Astrocyte (in vitro differentiated cells and primary cell): ENCODE measurements around the gene ABCF1.

Source experiments
- EZH2 ChIP-seq: IDR thresholded peaks from 2 replicates; pipeline ENCODE4 v1.6.1; 2012; ENCODE audit warnings: mild to moderate bottlenecking, low read length, inconsistent platforms; ENCODE audit not compliant: insufficient read depth
- TF ChIP-seq, protein P1 (sequence below): IDR thresholded peaks from 2 replicates; pipeline ENCODE4 v1.5.1; 2011; ENCODE audit warnings: low read depth, mild to moderate bottlenecking, inconsistent platforms, low read length, moderate library complexity; ENCODE audit not compliant: insufficient read depth

DNA sequence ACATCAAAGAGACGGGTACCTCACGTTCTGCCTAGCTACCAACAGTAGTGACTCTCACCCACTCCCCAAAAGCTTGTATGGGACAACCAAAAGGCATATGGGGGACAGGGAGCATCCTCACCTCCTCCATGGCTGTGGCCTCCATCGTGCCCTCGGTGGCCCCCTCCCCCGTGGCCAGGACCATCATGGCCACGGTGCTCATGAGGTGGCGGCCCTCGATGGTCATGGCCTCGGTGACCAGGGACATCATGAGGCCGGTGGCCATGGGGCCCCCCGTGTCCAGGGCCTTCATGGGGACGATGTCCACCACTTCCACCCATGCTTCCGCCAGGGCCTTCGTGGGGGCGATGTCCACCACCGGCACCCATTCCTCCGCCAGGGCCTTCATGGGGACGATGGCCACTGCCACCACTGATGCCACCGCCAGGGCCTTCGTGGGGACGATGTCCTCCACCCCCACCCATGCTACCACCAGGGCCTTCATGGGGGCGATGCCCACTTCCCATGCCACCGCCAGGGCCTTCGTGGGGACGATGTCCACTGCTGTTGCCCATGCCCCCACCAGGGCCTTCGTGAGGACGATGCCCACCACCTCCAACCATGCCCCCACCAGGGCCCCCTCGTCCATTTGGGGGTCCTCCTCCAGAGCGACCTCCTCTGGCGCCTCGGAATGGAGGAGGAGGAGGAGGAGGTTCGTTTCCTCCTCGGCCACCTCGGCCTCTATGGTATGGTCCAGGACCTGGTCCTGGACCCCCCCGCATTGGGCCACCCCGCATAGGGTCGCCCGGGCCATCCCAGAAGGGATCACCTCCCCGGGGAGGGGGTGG lies 30.8 kb downstream of the ABCF1 start:
- TF ChIP-seq, protein P1, sequence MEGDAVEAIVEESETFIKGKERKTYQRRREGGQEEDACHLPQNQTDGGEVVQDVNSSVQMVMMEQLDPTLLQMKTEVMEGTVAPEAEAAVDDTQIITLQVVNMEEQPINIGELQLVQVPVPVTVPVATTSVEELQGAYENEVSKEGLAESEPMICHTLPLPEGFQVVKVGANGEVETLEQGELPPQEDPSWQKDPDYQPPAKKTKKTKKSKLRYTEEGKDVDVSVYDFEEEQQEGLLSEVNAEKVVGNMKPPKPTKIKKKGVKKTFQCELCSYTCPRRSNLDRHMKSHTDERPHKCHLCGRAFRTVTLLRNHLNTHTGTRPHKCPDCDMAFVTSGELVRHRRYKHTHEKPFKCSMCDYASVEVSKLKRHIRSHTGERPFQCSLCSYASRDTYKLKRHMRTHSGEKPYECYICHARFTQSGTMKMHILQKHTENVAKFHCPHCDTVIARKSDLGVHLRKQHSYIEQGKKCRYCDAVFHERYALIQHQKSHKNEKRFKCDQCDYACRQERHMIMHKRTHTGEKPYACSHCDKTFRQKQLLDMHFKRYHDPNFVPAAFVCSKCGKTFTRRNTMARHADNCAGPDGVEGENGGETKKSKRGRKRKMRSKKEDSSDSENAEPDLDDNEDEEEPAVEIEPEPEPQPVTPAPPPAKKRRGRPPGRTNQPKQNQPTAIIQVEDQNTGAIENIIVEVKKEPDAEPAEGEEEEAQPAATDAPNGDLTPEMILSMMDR: no peak
- TF ChIP-seq EZH2: no peak
